Activated naive CD4-positive, alpha-beta T cell treated with anti-CD3 and anti-CD28 coated beads for 36 hours (primary cell): ENCODE data around the gene NAT9. TPM values are rescaled to one million over a fixed set of nuclear protein-coding genes. Genes with fewer than 3 reads are reported as not detected.

ENCODE experiments used
- CTCF ChIA-PET: fragments of 350-600 bp; sonication (Branson Sonifier 250); formaldehyde crosslinking; loops from one replicate; lab custom pipeline; 2021; ENCODE audit warnings: antibody characterized with exemption; lab: Charles Lee
- DNase-seq: peaks from one replicate; pipeline ENCODE4 v3.0.0-alpha.2; 2020
- H3K27ac Mint-ChIP-seq: one replicate; pipeline ENCODE4 v1.8.0; 2021; ENCODE audit warnings: mild to moderate bottlenecking, mixed read lengths
- H3K27me3 Mint-ChIP-seq: one replicate; pipeline ENCODE4 v1.8.0; 2021; ENCODE audit warnings: low read depth, mixed read lengths
- H3K36me3 Mint-ChIP-seq: one replicate; pipeline ENCODE4 v1.8.0; 2021; ENCODE audit warnings: low read depth, mixed read lengths
- H3K4me1 Mint-ChIP-seq: one replicate; pipeline ENCODE4 v1.8.0; 2021; ENCODE audit warnings: low read depth, mixed read lengths
- H3K4me3 Mint-ChIP-seq: one replicate; pipeline ENCODE4 v1.8.0; 2021; ENCODE audit warnings: mild to moderate bottlenecking, moderate library complexity, mixed read lengths
- H3K9me3 Mint-ChIP-seq: one replicate; pipeline ENCODE4 v1.8.0; 2021; ENCODE audit warnings: mixed read lengths
- intact Hi-C: fragments of 100-400 bp; cut with micrococcal nuclease; formaldehyde crosslinking; loops from one replicate; pipeline ENCODE4 v1.15.1; 2023
- total RNA-seq, 2 experiments: library from RNA; stranded (reverse); gene quantifications; one replicate each; pipeline ENCODE4 v1.2.3, GENCODE V29; 2021

The NAT9 gene
- total RNA-seq, 2 experiments from 2014 or later: 42.1 to 43.9 TPM

- Mint-ChIP-seq H3K4me3 (no peak overlapping the region), H3K9me3 (no peaks in the 10 kb centered on the region), H3K27me3 (no peaks in the 10 kb centered on the region), H3K4me1 (peaks cover 83% of the 10 kb centered on the region), H3K36me3 (peaks cover 5% of the 10 kb centered on the region), H3K27ac (peak overlapping the region; percentile 86)
- no peak for DNase-seq
- intact Hi-C loops: no loop called here
- CTCF ChIA-PET: interaction anchor here (1.1 to 3.8 kb wide), 4 partner anchors 11 to 108 kb away, joined by 3 to 31 read pairs (median 12); no protein-coding TSS in a partner anchor
These were observed 19.3 kb downstream of the NAT9 start for GRCh38 chr17:74756891-74757290.

- H3K9me3 Mint-ChIP-seq: no peaks in the 10 kb centered on the region
- peaks cover 9% of the 10 kb centered on the region for H3K36me3 Mint-ChIP-seq
- no peak overlapping the region for H3K4me3 Mint-ChIP-seq
- CTCF ChIA-PET: interaction anchor here (0.6 to 3.8 kb wide), 8 partner anchors 10 to 268 kb away, joined by 3 to 31 read pairs (median 4); partner anchors contain the start of gene RAB37
- no peaks in the 10 kb centered on the region for H3K27me3 Mint-ChIP-seq
- H3K27ac Mint-ChIP-seq: no peak overlapping the region
- no peak for DNase-seq
- intact Hi-C loops: no loop called here
- H3K4me1 Mint-ChIP-seq: peaks cover 89% of the 10 kb centered on the region
These were observed 20.6 kb downstream of the NAT9 start for GRCh38 chr17:74755533-74755932.

- intact Hi-C loops: no loop called here
- Mint-ChIP-seq H3K27me3 (no peaks in the 10 kb centered on the region), H3K36me3 (peaks cover 13% of the 10 kb centered on the region), H3K4me3 (no peak overlapping the region), H3K27ac (peak overlapping the region; percentile 30), H3K4me1 (peaks cover 82% of the 10 kb centered on the region), H3K9me3 (no peaks in the 10 kb centered on the region)
- CTCF ChIA-PET: interaction anchor here (0.6 to 3.8 kb wide), 4 partner anchors 9 to 269 kb away, joined by 3 to 31 read pairs (median 4); partner anchors contain the start of gene RAB37
- DNase-seq: no peak
These were observed 21.3 kb downstream of the NAT9 start for GRCh38 chr17:74754832-74755231.

- Mint-ChIP-seq H3K4me1 (peaks cover 64% of the 10 kb centered on the region), H3K4me3 (peak overlapping the region; percentile 23), H3K27me3 (no peaks in the 10 kb centered on the region), H3K27ac (peak overlapping the region; percentile 71), H3K36me3 (peaks cover 17% of the 10 kb centered on the region), H3K9me3 (no peaks in the 10 kb centered on the region)
- no peak for DNase-seq
- CTCF ChIA-PET: interaction anchor here (0.7 to 2.6 kb wide), 4 partner anchors 18 to 112 kb away, joined by 3 to 14 read pairs (median 4); no protein-coding TSS in a partner anchor
- intact Hi-C loops: no loop called here
These were observed 23.2 kb downstream of the NAT9 start for GRCh38 chr17:74752822-74753401.

GRCh38 chr17:74752415-74752814, 23.7 kb downstream of the NAT9 start:
- peak overlapping the region; percentile 71 for H3K27ac Mint-ChIP-seq
- DNase-seq: no peak
- H3K9me3 Mint-ChIP-seq: no peaks in the 10 kb centered on the region
- CTCF ChIA-PET: interaction anchor here (0.9 to 2.6 kb wide), 3 partner anchors 18 to 39 kb away, joined by 3 to 14 read pairs (median 3); no protein-coding TSS in a partner anchor
- H3K4me3 Mint-ChIP-seq: peak overlapping the region; percentile 23
- peaks cover 64% of the 10 kb centered on the region for H3K4me1 Mint-ChIP-seq
- peaks cover 17% of the 10 kb centered on the region for H3K36me3 Mint-ChIP-seq
- H3K27me3 Mint-ChIP-seq: no peaks in the 10 kb centered on the region
- intact Hi-C loops: no loop called here

- Mint-ChIP-seq H3K36me3 (peaks cover 17% of the 10 kb centered on the region), H3K27me3 (no peaks in the 10 kb centered on the region), H3K27ac (peak overlapping the region; percentile 94), H3K9me3 (no peaks in the 10 kb centered on the region), H3K4me1 (peaks cover 57% of the 10 kb centered on the region), H3K4me3 (peak overlapping the region; percentile 94)
- no peak for DNase-seq
- intact Hi-C loops: loop anchor here (1.0 kb wide), 2 partner anchors 8 to 9 kb away; no protein-coding TSS in a partner anchor
- CTCF ChIA-PET: interaction anchor here (0.9 to 3.5 kb wide), 9 partner anchors 8 to 43 kb away, joined by 3 to 32 read pairs (median 6); partner anchors contain the start of gene NAT9
These were observed 25.6 kb downstream of the NAT9 start for GRCh38 chr17:74750327-74751069.

- H3K4me1 Mint-ChIP-seq: peaks cover 52% of the 10 kb centered on the region
- H3K9me3 Mint-ChIP-seq: no peaks in the 10 kb centered on the region
- H3K27ac Mint-ChIP-seq: peak overlapping the region; percentile 93
- H3K36me3 Mint-ChIP-seq: peaks cover 17% of the 10 kb centered on the region
- H3K27me3 Mint-ChIP-seq: no peaks in the 10 kb centered on the region
- intact Hi-C loops: loop anchor here (1.0 kb wide), 1 partner anchor 8 kb away; no protein-coding TSS in a partner anchor
- DNase-seq: no peak
- peak overlapping the region; percentile 94 for H3K4me3 Mint-ChIP-seq
- CTCF ChIA-PET: interaction anchor here (0.7 to 3.5 kb wide), 8 partner anchors 9 to 112 kb away, joined by 3 to 32 read pairs (median 8); partner anchors contain the start of gene RAB37
These were observed 26.2 kb downstream of the NAT9 start for GRCh38 chr17:74750039-74750326.

GRCh38 chr17:74749279-74750038, 26.7 kb downstream of the NAT9 start:
- no peaks in the 10 kb centered on the region for H3K27me3 Mint-ChIP-seq
- peaks cover 17% of the 10 kb centered on the region for H3K36me3 Mint-ChIP-seq
- CTCF ChIA-PET: interaction anchor here (0.7 to 3.5 kb wide), 10 partner anchors 10 to 112 kb away, joined by 3 to 32 read pairs (median 5); partner anchors contain the start of gene RAB37
- H3K27ac Mint-ChIP-seq: peak overlapping the region; percentile 93
- no peaks in the 10 kb centered on the region for H3K9me3 Mint-ChIP-seq
- intact Hi-C loops: loop anchor here (1.0 to 10.0 kb wide), 2 partner anchors 7 to 455 kb away; partner anchors contain the start of gene NUP85
- H3K4me3 Mint-ChIP-seq: peak overlapping the region; percentile 94
- H3K4me1 Mint-ChIP-seq: peaks cover 53% of the 10 kb centered on the region
- DNase-seq: peak; percentile 71

GRCh38 chr17:74748529-74749278, 27.4 kb downstream of the NAT9 start, which contains the start of gene NHERF1:
NHERF1 (plus strand) TSS chr17:74748628; CDS start chr17:74748847, 219 bp downstream.
- Mint-ChIP-seq H3K9me3 (no peaks in the 10 kb centered on the region), H3K4me1 (peaks cover 54% of the 10 kb centered on the region), H3K27me3 (no peaks in the 10 kb centered on the region), H3K4me3 (peak within 1 kb of the TSS; percentile 94), H3K27ac (peak within 1 kb of the TSS; percentile 93), H3K36me3 (peaks cover 17% of the 10 kb centered on the region)
- CTCF ChIA-PET: interaction anchor here (0.9 to 3.8 kb wide), 9 partner anchors 10 to 113 kb away, joined by 4 to 40 read pairs (median 12); partner anchors contain the start of gene RAB37
- intact Hi-C loops: loop anchor here (1.0 to 10.0 kb wide), 4 partner anchors 22 to 456 kb away; partner anchors contain the start of genes NAT9 and NUP85
- peak; percentile 93 for DNase-seq

GRCh38 chr17:74748279-74748528, 27.9 kb downstream of the NAT9 start:
- peak overlapping the region; percentile 60 for H3K27ac Mint-ChIP-seq
- CTCF ChIA-PET: interaction anchor here (1.4 to 3.8 kb wide), 3 partner anchors 11 to 117 kb away, joined by 8 to 40 read pairs (median 22); partner anchors contain the start of gene RAB37

GRCh38 chr17:74746922-74747321, 29.2 kb downstream of the NAT9 start:
- intact Hi-C loops: loop anchor here (10.0 kb wide), 1 partner anchor 458 kb away; the partner anchor contains the start of gene NUP85
- Mint-ChIP-seq H3K4me1 (peaks cover 55% of the 10 kb centered on the region), H3K27me3 (no peaks in the 10 kb centered on the region), H3K9me3 (no peaks in the 10 kb centered on the region), H3K4me3 (peak overlapping the region; percentile 13), H3K27ac (peak overlapping the region; percentile 52), H3K36me3 (peaks cover 12% of the 10 kb centered on the region)
- CTCF ChIA-PET: interaction anchor here (1.4 to 4.3 kb wide), 13 partner anchors 8 to 215 kb away, joined by 6 to 59 read pairs (median 23); partner anchors contain the start of genes NAT9 and RAB37
- no peak for DNase-seq

More at GRCh38 chr17:74748279-74748528, 27.9 kb downstream of the NAT9 start:
- no peak for DNase-seq
- H3K9me3 Mint-ChIP-seq: no peaks in the 10 kb centered on the region
- peaks cover 54% of the 10 kb centered on the region for H3K4me1 Mint-ChIP-seq
- no peaks in the 10 kb centered on the region for H3K27me3 Mint-ChIP-seq
- peaks cover 16% of the 10 kb centered on the region for H3K36me3 Mint-ChIP-seq
- peak overlapping the region; percentile 73 for H3K4me3 Mint-ChIP-seq
- intact Hi-C loops: loop anchor here (1.0 to 10.0 kb wide), 4 partner anchors 22 to 457 kb away; partner anchors contain the start of genes NAT9 and NUP85
